HL-60 (cell line): ENCODE measurements around the gene SDC1.
A peak's percentile ranks its signal among the peaks of the same experiment; 100 is the strongest.

ENCODE experiments used
- DNase-seq, 2 experiments: peaks; one replicate each; pipeline ENCODE4 v3.0.0-alpha.2; 2010 to 2020; ENCODE audit warnings: low read depth in 1 of 2, low spot score in 1 of 2
- H3K27ac ChIP-seq: fragments of 250-450 bp; sonication (Bioruptor Pico); replicated peaks from 2 replicates; pipeline ENCODE4 v1.5.1; 2020; ENCODE audit warnings: mild to moderate bottlenecking, moderate library complexity
- H3K27me3 ChIP-seq: fragments of 250-450 bp; sonication (Bioruptor Pico); 2 replicates; pipeline ENCODE4 v1.5.1; 2021; ENCODE audit warnings: mild to moderate bottlenecking, moderate library complexity; ENCODE audit not compliant: insufficient read depth, poor library complexity, severe bottlenecking
- H3K4me3 ChIP-seq: replicated peaks from 2 replicates; pipeline ENCODE4 v1.5.1; 2011; ENCODE audit warnings: mild to moderate bottlenecking, control low read depth, low read length; ENCODE audit not compliant: insufficient read depth
- GABPA ChIP-seq: IDR thresholded peaks from 2 replicates; pipeline ENCODE4 v1.6.1; 2012; ENCODE audit warnings: low read depth
- POLR2AphosphoS5 ChIP-seq: IDR thresholded peaks from 2 replicates; pipeline ENCODE4 v1.6.1; 2012; ENCODE audit warnings: low read depth
- SPI1 ChIP-seq: IDR thresholded peaks from 2 replicates; pipeline ENCODE4 v1.6.1; 2012; ENCODE audit warnings: low read depth, mild to moderate bottlenecking, borderline replicate concordance
- TF ChIP-seq, protein P1 (sequence below): IDR thresholded peaks from one replicate; pipeline ENCODE4 v1.5.1; 2011; ENCODE audit warnings: low read length, control low read depth, inconsistent platforms; ENCODE audit not compliant: insufficient read depth
- TF ChIP-seq, protein P2 (sequence below): IDR thresholded peaks from 2 replicates; pipeline ENCODE4 v1.6.1; 2012; ENCODE audit warnings: low read depth; ENCODE audit not compliant: insufficient replicate concordance

SDC1 gene

DNA sequence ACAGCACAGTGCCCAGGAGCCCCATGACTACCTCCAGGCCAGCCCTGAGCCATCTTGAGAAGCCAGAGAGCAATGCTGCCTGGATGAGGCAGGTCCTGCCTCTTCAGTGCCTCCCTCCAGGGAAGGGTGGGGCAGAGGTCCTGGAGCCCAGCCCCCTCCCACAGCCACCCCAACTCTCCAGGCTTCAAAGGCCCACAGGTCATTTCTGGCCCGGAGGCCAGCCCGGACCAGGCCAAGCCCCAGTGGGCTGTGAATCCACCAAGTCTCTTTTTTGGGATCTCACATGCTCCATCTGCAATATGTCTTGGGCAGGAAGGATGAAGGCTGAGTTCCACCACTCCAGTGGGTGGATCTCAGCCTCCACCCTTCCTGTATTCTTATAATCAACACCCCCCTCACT, 36.7 kb downstream of the SDC1 start:
- no peaks in the 10 kb centered on the region for H3K27me3 ChIP-seq
- TF ChIP-seq, protein P1, sequence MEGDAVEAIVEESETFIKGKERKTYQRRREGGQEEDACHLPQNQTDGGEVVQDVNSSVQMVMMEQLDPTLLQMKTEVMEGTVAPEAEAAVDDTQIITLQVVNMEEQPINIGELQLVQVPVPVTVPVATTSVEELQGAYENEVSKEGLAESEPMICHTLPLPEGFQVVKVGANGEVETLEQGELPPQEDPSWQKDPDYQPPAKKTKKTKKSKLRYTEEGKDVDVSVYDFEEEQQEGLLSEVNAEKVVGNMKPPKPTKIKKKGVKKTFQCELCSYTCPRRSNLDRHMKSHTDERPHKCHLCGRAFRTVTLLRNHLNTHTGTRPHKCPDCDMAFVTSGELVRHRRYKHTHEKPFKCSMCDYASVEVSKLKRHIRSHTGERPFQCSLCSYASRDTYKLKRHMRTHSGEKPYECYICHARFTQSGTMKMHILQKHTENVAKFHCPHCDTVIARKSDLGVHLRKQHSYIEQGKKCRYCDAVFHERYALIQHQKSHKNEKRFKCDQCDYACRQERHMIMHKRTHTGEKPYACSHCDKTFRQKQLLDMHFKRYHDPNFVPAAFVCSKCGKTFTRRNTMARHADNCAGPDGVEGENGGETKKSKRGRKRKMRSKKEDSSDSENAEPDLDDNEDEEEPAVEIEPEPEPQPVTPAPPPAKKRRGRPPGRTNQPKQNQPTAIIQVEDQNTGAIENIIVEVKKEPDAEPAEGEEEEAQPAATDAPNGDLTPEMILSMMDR = no peak
- TF ChIP-seq SPI1 (no peak), GABPA (no peak), POLR2AphosphoS5 (no peak)
- TF ChIP-seq, protein P2, sequence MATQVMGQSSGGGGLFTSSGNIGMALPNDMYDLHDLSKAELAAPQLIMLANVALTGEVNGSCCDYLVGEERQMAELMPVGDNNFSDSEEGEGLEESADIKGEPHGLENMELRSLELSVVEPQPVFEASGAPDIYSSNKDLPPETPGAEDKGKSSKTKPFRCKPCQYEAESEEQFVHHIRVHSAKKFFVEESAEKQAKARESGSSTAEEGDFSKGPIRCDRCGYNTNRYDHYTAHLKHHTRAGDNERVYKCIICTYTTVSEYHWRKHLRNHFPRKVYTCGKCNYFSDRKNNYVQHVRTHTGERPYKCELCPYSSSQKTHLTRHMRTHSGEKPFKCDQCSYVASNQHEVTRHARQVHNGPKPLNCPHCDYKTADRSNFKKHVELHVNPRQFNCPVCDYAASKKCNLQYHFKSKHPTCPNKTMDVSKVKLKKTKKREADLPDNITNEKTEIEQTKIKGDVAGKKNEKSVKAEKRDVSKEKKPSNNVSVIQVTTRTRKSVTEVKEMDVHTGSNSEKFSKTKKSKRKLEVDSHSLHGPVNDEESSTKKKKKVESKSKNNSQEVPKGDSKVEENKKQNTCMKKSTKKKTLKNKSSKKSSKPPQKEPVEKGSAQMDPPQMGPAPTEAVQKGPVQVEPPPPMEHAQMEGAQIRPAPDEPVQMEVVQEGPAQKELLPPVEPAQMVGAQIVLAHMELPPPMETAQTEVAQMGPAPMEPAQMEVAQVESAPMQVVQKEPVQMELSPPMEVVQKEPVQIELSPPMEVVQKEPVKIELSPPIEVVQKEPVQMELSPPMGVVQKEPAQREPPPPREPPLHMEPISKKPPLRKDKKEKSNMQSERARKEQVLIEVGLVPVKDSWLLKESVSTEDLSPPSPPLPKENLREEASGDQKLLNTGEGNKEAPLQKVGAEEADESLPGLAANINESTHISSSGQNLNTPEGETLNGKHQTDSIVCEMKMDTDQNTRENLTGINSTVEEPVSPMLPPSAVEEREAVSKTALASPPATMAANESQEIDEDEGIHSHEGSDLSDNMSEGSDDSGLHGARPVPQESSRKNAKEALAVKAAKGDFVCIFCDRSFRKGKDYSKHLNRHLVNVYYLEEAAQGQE = no peak
- DNase-seq = no peak
- no peak overlapping the region for H3K4me3 ChIP-seq
- no peak overlapping the region for H3K27ac ChIP-seq

DNA sequence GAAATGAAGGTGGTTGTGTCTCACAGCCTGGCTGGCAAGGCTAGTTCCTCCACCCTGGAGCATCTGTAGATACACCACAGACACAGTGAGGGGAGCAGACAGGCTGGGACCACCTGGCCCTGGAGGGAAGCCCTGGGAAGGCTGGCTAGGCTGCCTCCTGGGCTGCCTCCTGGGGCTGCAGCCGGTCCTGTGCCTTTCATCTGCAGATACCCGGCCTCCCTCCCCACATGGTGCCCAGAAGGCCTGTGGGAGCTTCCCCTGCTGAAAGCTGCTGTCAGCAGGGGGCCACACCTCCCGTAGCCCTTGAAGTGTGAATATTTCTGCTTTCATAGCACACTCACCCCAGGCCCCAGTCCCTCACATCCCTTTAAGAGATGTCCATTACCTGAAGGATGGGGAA, 37.6 kb downstream of the SDC1 start:
- Histone ChIP-seq H3K4me3 (no peak overlapping the region), H3K27ac (no peak overlapping the region), H3K27me3 (no peaks in the 10 kb centered on the region)
- no peak for DNase-seq
- TF ChIP-seq GABPA (no peak), POLR2AphosphoS5 (no peak), SPI1 (no peak)
- TF ChIP-seq, protein P2 = no peak
- TF ChIP-seq, protein P1 = no peak

DNA sequence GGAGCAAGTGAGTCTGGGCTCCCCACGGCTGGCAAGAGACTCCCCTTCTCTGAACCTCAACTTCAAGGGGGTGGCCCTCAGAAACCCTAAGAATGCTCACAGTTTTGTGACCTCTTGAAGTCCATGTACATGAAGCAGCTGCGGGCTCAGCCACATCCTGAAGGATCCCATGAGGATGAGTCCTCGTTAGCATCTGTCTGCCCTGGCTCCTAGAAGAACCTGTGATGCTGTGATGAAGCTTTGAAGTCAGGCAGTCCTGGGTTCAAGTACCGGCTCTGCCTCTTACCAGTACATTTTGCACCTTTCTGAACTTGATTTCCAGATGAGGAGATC, 38.1 kb downstream of the SDC1 start:
- peak overlapping the region; percentile 71 for H3K27ac ChIP-seq
- TF ChIP-seq, protein P1 = no peak
- TF ChIP-seq POLR2AphosphoS5 (no peak), GABPA (no peak)
- TF ChIP-seq, protein P2 = no peak
- no peaks in the 10 kb centered on the region for H3K27me3 ChIP-seq
- DNase-seq = no peak
- no peak overlapping the region for H3K4me3 ChIP-seq
